Suprapubic skin (tissue), 4 donors: ENCODE measurements around the gene PF4V1.

Experiments used
- POLR2A ChIP-seq, 2 donors: fragments of 450-650 bp; IDR thresholded peaks; one replicate each; pipeline ENCODE4 v1.6.1; 2017; ENCODE audit warnings: antibody characterized with exemption in 2 of 2, mild to moderate bottlenecking in 2 of 2, moderate library complexity in 2 of 2
- POLR2AphosphoS5 ChIP-seq, 3 donors: sonication (generic); formaldehyde crosslinking; IDR thresholded peaks; one replicate each; pipeline ENCODE4 v1.6.1; 2017; ENCODE audit warnings: antibody characterized with exemption in 3 of 3
- TF ChIP-seq, protein P1 (sequence below), 2 donors: fragments of 200-600 bp in 1 of 2; fragments of 450-650 bp in 1 of 2; sonication (generic) in 1 of 2; IDR thresholded peaks; one replicate each; pipeline ENCODE4 v1.5.1; 2016 to 2019; ENCODE audit warnings: antibody characterized with exemption in 2 of 2, mild to moderate bottlenecking in 1 of 2, moderate library complexity in 1 of 2

DNA sequence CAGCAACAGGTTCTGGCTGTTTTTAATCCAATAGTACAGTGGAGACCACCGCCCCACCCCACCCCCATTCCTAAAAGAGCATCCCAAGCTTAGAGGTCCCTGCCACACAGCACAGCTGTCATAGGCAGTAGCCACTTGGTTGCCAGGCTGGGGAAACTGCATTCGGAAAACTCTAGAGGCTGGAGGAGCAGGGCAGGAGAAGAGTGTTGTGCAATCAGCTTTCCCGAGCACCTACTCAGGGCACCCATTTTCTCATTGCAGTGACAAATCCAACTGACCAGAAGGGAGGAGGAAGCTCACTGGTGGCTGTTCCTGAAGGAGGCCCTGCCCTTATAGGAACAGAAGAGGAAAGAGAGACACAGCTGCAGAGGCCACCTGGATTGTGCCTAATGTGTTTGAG, 17.2 kb downstream of the PF4V1 start:
- no peak for TF ChIP-seq POLR2A (IDR thresholded peaks at IDR 0.05)
- TF ChIP-seq, protein P1, sequence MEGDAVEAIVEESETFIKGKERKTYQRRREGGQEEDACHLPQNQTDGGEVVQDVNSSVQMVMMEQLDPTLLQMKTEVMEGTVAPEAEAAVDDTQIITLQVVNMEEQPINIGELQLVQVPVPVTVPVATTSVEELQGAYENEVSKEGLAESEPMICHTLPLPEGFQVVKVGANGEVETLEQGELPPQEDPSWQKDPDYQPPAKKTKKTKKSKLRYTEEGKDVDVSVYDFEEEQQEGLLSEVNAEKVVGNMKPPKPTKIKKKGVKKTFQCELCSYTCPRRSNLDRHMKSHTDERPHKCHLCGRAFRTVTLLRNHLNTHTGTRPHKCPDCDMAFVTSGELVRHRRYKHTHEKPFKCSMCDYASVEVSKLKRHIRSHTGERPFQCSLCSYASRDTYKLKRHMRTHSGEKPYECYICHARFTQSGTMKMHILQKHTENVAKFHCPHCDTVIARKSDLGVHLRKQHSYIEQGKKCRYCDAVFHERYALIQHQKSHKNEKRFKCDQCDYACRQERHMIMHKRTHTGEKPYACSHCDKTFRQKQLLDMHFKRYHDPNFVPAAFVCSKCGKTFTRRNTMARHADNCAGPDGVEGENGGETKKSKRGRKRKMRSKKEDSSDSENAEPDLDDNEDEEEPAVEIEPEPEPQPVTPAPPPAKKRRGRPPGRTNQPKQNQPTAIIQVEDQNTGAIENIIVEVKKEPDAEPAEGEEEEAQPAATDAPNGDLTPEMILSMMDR (IDR thresholded peaks at IDR 0.05): no peak
- no peak for TF ChIP-seq POLR2AphosphoS5 (IDR thresholded peaks at IDR 0.05)
